Measurements from ENCODE around the gene MCF2L. TPM values are rescaled to one million over a fixed set of nuclear protein-coding genes. Genes with fewer than 3 reads are reported as not detected.

Gene MCF2L
- polyA plus RNA-seq, 1 donor (not counting 4 experiments of a cell fraction or from before 2014, with no cell fraction given): 0.14 TPM

DNA sequence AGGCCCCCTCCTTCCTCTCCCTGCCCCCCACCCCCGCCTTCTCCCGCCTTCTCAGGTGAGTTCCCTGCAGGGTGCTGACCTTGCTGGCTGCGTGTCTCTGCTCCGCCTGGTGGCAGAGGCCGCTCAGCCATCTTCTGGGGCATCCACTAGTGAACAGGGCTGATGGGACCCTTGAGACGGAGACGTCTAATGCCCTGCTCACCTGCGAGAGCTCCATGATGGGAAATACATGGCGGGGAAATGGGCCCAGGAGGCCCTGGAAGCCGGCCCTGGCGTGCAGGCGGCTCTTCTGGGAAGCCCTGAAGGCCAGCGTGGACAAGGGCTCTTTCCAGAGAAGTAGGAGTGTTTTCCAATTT lies 121.4 kb downstream of the MCF2L start:
- DNase-seq (ENCODE audit: low read depth, low spot score) (no peak), FAIRE-seq (no peak)
- no peaks in the 10 kb centered on the region for H4K20me1 ChIP-seq (ENCODE audit: control insufficient read depth, extremely low read depth, insufficient read depth, low read length)
- no peak overlapping the region for H2AFZ ChIP-seq (ENCODE audit: control insufficient read depth, low read length)
- no peak overlapping the region for H3K9ac ChIP-seq (ENCODE audit: control insufficient read depth, extremely low read depth, insufficient read depth, low read length)
- H3K79me2 ChIP-seq (ENCODE audit: control insufficient read depth, insufficient read depth, low read length): no peaks in the 10 kb centered on the region
- H3K9me1 ChIP-seq (ENCODE audit: control insufficient read depth, extremely low read depth, insufficient read depth, low read length): no peaks in the 10 kb centered on the region
- H3K4me3 ChIP-seq (ENCODE audit: control insufficient read depth in 2 of 3, extremely low read depth in 1 of 3, insufficient read depth in 2 of 3, low read depth in 1 of 3, low read length in 3 of 3): no peak overlapping the region
- H3K36me3 ChIP-seq (ENCODE audit: control insufficient read depth in 2 of 2, extremely low read depth in 1 of 2, insufficient read depth in 2 of 2, low read length in 2 of 2): no peaks in the 10 kb centered on the region
- dilution Hi-C loops (cut with MboI; ENCODE audit: extremely low pct_ligation_motif_present, low sequenced_read_pairs): no loop called here
- H3K9me3 ChIP-seq (ENCODE audit: control insufficient read depth, low read depth, low read length): no peaks in the 10 kb centered on the region
- no peak overlapping the region for H3K4me2 ChIP-seq (ENCODE audit: control insufficient read depth, extremely low read depth, insufficient read depth, low read depth, low read length)
- no peaks in the 10 kb centered on the region for H3K27me3 ChIP-seq (ENCODE audit: control insufficient read depth, extremely low read depth, insufficient read depth, low read length)
- H3K27ac ChIP-seq (ENCODE audit: control insufficient read depth, insufficient read depth, low read length): no peak overlapping the region
- no peak for TF ChIP-seq EZH2 (IDR thresholded peaks at IDR 0.05; ENCODE audit: low read length)
- TF ChIP-seq, protein P1, sequence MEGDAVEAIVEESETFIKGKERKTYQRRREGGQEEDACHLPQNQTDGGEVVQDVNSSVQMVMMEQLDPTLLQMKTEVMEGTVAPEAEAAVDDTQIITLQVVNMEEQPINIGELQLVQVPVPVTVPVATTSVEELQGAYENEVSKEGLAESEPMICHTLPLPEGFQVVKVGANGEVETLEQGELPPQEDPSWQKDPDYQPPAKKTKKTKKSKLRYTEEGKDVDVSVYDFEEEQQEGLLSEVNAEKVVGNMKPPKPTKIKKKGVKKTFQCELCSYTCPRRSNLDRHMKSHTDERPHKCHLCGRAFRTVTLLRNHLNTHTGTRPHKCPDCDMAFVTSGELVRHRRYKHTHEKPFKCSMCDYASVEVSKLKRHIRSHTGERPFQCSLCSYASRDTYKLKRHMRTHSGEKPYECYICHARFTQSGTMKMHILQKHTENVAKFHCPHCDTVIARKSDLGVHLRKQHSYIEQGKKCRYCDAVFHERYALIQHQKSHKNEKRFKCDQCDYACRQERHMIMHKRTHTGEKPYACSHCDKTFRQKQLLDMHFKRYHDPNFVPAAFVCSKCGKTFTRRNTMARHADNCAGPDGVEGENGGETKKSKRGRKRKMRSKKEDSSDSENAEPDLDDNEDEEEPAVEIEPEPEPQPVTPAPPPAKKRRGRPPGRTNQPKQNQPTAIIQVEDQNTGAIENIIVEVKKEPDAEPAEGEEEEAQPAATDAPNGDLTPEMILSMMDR (optimal IDR thresholded peaks at IDR 0.05 in 1 of 3, IDR thresholded peaks at IDR 0.05 in 1 of 3, conservative IDR thresholded peaks at IDR 0.05 in 1 of 3; ENCODE audit: extremely low read depth in 1 of 3, insufficient read depth in 2 of 3, low read length in 3 of 3): no peak
- H3K4me1 ChIP-seq (ENCODE audit: control insufficient read depth, extremely low read depth, insufficient read depth, low read length): no peaks in the 10 kb centered on the region

DNA sequence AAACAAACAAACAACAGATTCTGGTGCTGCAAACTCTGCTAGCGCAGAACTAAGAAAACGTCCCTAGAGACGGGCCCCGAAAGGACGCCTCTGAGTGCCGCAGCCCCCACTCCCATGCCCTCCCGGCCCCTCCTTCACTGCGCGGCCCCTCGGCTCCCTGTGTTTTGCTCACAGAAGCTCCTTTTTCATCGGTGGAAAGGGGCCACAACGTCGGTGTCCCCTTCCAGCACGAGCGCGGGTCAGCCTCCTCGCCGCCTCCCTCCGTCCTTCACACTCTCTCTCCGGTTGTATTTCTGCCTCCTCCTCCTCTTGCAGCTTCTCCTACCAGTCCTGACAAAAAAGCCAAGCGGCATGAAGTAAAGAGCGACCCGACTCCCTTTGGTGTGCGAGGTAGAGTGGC lies 121.8 kb downstream of the MCF2L start:
- no peak overlapping the region for H3K4me2 ChIP-seq (ENCODE audit: control insufficient read depth, extremely low read depth, insufficient read depth, low read depth, low read length)
- H3K9me1 ChIP-seq (ENCODE audit: control insufficient read depth, extremely low read depth, insufficient read depth, low read length): no peaks in the 10 kb centered on the region
- FAIRE-seq: no peak

More for the DNA sequence above, 121.8 kb downstream of the MCF2L start:
- TF ChIP-seq, protein P1 (optimal IDR thresholded peaks at IDR 0.05 in 1 of 3, IDR thresholded peaks at IDR 0.05 in 1 of 3, conservative IDR thresholded peaks at IDR 0.05 in 1 of 3; ENCODE audit: extremely low read depth in 1 of 3, insufficient read depth in 2 of 3, low read length in 3 of 3): no peak
- no peak for TF ChIP-seq EZH2 (IDR thresholded peaks at IDR 0.05; ENCODE audit: low read length)
- Histone ChIP-seq H3K27ac (ENCODE audit: control insufficient read depth, insufficient read depth, low read length) (no peak overlapping the region), H3K36me3 (ENCODE audit: control insufficient read depth in 2 of 2, extremely low read depth in 1 of 2, insufficient read depth in 2 of 2, low read length in 2 of 2) (no peaks in the 10 kb centered on the region), H4K20me1 (ENCODE audit: control insufficient read depth, extremely low read depth, insufficient read depth, low read length) (no peaks in the 10 kb centered on the region), H3K4me1 (ENCODE audit: control insufficient read depth, extremely low read depth, insufficient read depth, low read length) (no peaks in the 10 kb centered on the region), H3K9ac (ENCODE audit: control insufficient read depth, extremely low read depth, insufficient read depth, low read length) (no peak overlapping the region), H2AFZ (ENCODE audit: control insufficient read depth, low read length) (no peak overlapping the region), H3K4me3 (ENCODE audit: control insufficient read depth in 2 of 3, extremely low read depth in 1 of 3, insufficient read depth in 2 of 3, low read depth in 1 of 3, low read length in 3 of 3) (no peak overlapping the region), H3K9me3 (ENCODE audit: control insufficient read depth, low read depth, low read length) (no peaks in the 10 kb centered on the region), H3K79me2 (ENCODE audit: control insufficient read depth, insufficient read depth, low read length) (no peaks in the 10 kb centered on the region), H3K27me3 (ENCODE audit: control insufficient read depth, extremely low read depth, insufficient read depth, low read length) (no peaks in the 10 kb centered on the region)
- dilution Hi-C loops (cut with MboI; ENCODE audit: extremely low pct_ligation_motif_present, low sequenced_read_pairs): no loop called here
- no peak for DNase-seq (ENCODE audit: low read depth, low spot score)

All from keratinocyte (primary cell).